Activated CD8-positive, alpha-beta memory T cell treated with anti-CD3 and anti-CD28 coated beads, Interleukin-2, amount 50 U/mL, for 1 hour (primary cell): ENCODE measurements around the gene PEPD.

ENCODE experiments used
- DNase-seq: peaks from one replicate; pipeline ENCODE4 v3.0.0-alpha.2; 2020; ENCODE audit errors: extremely low read depth

The PEPD gene

DNA sequence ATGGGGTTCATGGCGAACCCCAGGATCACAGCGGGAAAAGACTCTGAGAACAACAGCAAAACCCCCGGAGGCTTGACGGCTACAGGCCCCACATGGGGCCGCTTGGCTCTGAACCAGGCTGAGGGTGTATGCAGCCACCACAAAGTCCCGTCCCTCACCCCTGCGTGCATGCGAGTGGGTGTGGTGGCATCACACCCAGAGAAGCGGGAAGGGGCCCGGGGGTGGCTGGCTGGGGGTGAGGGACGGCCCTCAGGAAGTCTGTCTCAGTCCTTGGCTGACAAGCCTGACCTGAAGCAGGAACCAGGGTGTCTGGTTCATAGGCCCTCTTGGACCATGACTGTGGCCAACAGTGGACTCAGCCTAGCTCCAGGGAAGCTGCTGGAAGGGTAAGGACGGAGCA is 113.9 kb downstream of the PEPD start:
- no peak for DNase-seq

DNA sequence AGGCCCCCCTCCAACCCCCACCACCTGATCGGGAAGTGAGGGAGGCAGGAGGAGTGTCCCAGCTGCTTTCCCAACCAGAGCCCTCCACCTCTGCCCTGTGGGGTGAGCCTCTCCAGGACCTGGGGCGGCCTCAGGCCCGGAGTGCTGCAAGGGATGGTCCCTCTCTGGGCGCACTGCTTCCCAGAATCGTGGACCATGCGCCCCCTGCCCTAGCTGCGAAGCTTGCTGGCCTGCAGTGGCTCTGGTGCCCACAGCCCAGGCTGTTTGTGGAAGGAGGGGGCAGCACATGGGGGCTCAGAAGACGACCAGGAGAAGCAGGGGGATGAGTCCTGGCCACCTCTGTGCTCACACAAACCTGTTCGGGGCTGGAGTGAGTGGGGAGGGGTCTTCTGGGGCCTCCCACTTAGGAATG is 114.4 kb downstream of the PEPD start:
- no peak for DNase-seq

GRCh38 chr19:33406521-33407139 is 115.0 kb downstream of the PEPD start:
- peak; percentile 19 for DNase-seq

- DNase-seq: no peak
These were observed 115.8 kb downstream of the PEPD start for GRCh38 chr19:33405553-33406461.

- no peak for DNase-seq
These were observed 116.4 kb downstream of the PEPD start for GRCh38 chr19:33405254-33405552.

GRCh38 chr19:33404506-33405253 is 116.9 kb downstream of the PEPD start:
- DNase-seq: no peak

DNA sequence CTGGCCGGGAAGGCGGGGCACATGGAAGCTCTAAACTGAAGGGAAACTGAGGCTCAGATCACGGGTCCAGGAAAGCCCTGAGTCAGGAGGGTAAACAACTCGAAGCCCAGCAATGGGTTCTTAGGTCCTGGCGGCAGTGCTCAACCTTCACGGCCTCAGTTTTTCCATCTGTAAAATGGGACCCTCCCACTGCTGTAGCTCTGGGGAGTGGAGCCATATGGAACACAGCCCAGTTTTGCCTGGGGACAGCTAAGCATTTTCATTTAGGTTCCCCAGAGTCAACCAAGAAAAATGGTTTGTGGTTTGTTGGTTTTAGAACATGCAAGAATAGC is 117.7 kb downstream of the PEPD start:
- DNase-seq: no peak

- no peak for DNase-seq
These were observed 118.2 kb downstream of the PEPD start for GRCh38 chr19:33403221-33403972.

- DNase-seq: no peak
These were observed 119.0 kb downstream of the PEPD start for GRCh38 chr19:33402421-33403220.

GRCh38 chr19:33401683-33402420 is 119.7 kb downstream of the PEPD start:
- no peak for DNase-seq

DNA sequence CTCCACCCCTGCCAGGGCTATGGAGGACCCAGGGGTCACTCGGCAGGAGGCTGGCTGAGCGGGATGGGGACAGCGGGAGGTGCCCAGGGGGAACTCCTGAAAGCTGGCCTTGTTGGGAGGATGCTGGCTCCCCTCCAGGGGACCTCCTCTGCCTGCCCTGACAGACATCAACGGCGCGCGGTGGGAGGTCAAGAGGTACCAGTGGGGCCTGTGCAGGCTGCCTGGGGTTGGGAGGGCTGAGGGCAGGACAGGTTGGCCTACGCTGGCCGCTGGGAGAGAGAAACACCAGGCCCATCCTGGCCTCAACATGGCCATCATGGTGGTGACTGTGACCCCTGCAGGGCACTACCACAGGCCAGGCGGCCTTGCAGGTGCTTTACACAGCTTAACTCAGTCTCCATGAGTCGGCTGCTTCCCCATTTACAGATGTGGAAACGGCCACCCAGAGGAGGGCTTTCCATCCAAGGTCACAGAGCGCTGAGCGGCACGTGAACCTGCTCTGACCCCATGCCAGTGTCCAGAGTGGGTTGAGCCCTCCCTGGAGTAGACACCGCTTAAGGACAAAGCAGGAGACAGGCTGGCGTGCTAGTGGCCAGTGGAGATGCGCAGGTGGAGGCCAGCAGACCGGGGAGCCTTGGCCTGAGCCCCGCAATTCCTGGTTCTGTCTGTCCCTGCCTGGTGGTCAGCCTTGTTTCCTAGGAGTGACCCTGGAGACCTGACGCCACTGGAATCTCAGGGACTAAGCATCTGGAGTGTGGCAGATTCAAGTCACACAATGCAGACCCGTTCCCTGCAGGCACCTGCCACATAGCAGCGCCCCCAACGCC is 120.5 kb downstream of the PEPD start:
- DNase-seq: no peak

- DNase-seq: no peak
These were observed 121.6 kb downstream of the PEPD start for GRCh38 chr19:33399745-33400681.

DNA sequence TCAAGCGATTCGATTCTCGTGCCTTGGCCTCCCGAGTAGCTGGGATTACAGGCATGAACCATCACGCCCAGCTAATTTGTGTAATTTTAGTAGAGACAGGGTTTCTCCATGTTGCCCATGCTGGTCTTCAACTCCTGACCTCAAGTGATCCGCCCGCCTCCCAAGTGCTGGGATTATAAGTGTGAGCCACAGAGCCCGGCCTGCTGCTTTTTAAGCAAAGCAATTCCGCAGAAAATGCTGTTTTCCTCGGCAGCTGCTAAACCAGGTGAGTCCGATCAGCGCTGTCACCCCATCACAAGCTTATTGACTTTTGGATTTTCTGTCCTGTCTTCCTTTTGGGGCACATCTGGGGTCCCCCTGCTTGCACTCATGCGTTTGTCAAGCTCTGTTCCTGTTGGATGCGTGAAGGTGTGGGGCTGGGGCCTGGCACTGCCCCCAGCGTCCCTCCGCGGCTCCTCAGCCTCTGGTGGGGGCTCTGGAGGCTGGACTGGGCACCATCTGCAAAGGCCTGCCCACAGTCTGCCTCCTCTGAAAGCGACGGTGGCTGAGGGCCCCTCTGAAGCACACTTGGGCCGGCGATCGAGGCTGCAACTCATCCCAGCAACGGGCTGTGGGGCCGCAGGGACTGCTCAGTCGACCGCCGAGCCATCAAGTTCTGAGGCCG is 122.4 kb downstream of the PEPD start:
- DNase-seq: no peak

DNA sequence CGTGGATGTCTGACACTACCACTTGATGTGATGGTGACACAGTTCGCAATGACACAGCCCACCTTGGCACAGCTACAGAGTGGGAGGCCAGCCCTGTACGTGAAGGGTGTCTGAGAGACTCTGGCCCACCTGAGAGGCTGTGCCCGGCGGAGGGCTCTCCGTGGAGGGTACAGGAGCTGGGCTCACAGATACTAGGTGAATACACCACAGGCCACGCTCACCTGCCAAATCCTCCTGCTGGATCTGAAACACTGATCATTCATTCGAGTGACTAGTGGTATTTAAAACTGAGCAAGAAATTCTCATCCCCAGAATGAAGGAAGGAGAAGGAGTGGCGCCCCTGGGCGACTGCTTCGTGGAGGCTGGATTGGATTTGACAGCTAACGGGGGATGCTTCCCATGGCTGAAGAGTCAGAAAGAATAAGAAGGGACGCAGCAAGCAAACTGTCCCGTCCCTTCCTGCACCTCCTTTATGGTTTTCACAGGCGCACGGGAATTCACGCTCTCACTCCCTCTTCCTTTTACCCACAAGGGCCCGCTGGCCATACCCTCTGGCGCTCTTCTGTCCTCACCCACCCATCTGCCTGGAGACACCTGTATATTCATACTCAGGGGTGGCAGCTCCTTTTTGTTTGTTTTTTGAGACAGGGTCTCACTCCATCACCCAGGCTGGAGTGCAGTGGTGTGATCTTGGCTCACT is 123.1 kb downstream of the PEPD start:
- DNase-seq: no peak

- no peak for DNase-seq
These were observed 123.8 kb downstream of the PEPD start for GRCh38 chr19:33397536-33398360.

GRCh38 chr19:33396701-33397535 is 124.7 kb downstream of the PEPD start:
- DNase-seq: no peak
